Measurements from ENCODE around the gene FIBP. TPM values are rescaled to one million over a fixed set of nuclear protein-coding genes. Genes with fewer than 3 reads are reported as not detected.

FIBP gene
- total RNA-seq, 1 donor from 2014 or later = 77.8 TPM

DNA sequence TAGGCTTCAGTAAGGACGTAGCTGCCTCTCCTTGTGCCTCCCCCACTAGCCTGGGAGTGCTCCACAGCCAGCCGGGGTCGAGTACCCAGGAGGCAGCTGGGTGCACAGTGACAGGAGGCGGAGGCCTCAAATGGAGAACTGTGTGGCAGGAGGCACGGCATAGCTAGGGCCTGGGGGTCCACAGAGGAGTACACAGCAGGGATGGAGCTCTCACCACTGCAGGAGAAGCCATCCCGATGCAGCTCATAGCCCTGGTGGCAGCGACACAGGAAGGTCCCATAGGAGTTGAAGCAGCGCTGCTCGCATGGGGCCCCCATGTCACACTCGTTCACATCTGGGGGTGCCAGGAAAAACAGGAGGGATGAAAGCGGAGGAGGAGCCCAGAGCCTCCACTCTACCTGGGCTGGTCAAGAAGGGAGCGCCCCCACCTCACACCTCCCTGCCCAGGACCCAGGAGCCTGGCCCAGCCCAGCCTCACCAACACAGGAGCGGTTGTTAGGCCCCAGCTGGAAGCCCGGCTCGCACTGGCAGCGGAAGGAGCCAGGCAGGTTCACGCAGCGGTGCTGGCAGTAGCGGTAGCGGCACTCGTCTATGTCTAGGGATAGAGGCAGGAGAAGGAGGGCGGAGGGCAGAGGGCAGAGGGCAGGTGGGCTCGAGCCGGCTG, 18.5 kb downstream of the FIBP start:
- Mint-ChIP-seq H3K4me1 (ENCODE audit: low read depth) (peaks cover 7% of the 10 kb centered on the region), H3K36me3 (ENCODE audit: insufficient read depth) (peaks cover 8% of the 10 kb centered on the region), H3K4me3 (ENCODE audit: low read depth) (no peak overlapping the region), H3K9me3 (ENCODE audit: low read depth) (no peaks in the 10 kb centered on the region), H3K27ac (no peak overlapping the region), H3K27me3 (no peaks in the 10 kb centered on the region)
- no peak for TF ChIP-seq CTCF (IDR thresholded peaks at IDR 0.05; ENCODE audit: unreplicated experiment)
- no peak for DNase-seq (ENCODE audit: low spot score, unreplicated experiment)

- no peak overlapping the region for H3K4me3 Mint-ChIP-seq (ENCODE audit: low read depth)
- no peak for DNase-seq (ENCODE audit: low spot score, unreplicated experiment)
- peaks cover 9% of the 10 kb centered on the region for H3K36me3 Mint-ChIP-seq (ENCODE audit: insufficient read depth)
- no peaks in the 10 kb centered on the region for H3K27me3 Mint-ChIP-seq
- no peaks in the 10 kb centered on the region for H3K9me3 Mint-ChIP-seq (ENCODE audit: low read depth)
- H3K4me1 Mint-ChIP-seq (ENCODE audit: low read depth) = peaks cover 7% of the 10 kb centered on the region
- TF ChIP-seq CTCF (IDR thresholded peaks at IDR 0.05; ENCODE audit: unreplicated experiment) = no peak
- no peak overlapping the region for H3K27ac Mint-ChIP-seq
Observed at GRCh38 chr11:65868907-65869306, 19.4 kb downstream of the FIBP start.

- DNase-seq (ENCODE audit: low spot score, unreplicated experiment) = no peak
- peaks cover 5% of the 10 kb centered on the region for H3K4me1 Mint-ChIP-seq (ENCODE audit: low read depth)
- no peak overlapping the region for H3K27ac Mint-ChIP-seq
- no peak overlapping the region for H3K4me3 Mint-ChIP-seq (ENCODE audit: low read depth)
- H3K36me3 Mint-ChIP-seq (ENCODE audit: insufficient read depth) = peaks cover 9% of the 10 kb centered on the region
- H3K27me3 Mint-ChIP-seq = no peaks in the 10 kb centered on the region
- TF ChIP-seq CTCF (IDR thresholded peaks at IDR 0.05; ENCODE audit: unreplicated experiment) = no peak
- H3K9me3 Mint-ChIP-seq (ENCODE audit: low read depth) = no peaks in the 10 kb centered on the region
Observed at GRCh38 chr11:65868076-65868667, 20.1 kb downstream of the FIBP start.

DNA sequence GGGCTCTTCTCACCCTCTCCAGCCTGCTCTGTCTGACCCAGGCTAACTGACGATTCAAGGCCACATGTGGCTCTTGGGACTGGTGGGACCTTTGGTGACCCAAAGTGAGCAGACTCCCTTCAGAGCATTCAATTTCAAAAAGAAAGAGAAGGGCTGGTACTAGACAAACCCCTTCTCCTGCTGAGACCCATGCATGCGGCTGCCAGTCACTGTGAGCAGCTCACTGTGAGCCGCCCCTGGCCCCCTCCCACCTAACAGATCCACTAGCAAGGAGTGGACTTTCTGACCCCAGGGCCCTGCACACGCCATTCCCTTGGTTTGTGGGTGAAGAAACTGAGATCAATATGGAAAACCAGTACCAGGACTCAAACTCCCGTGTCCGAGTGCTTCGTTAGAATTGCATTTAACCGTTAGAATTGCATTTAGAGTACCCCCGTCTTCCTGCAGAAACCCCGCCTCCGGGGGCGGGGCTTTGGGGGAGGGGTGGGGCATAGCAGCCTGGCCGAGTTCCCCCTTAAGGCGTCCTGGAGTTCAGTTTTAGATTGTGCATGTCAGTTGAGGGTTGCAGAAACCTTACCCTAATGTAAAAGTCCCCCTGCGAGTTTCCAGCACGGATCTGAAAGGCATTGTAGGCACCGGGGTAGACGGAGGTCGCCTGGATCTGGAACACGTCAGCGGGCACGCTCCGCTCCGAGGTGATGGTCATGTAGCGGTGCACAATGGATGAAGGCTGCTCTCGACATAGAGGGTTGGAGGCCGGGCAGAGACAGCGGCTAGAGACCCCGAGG, 20.8 kb downstream of the FIBP start:
- H3K9me3 Mint-ChIP-seq (ENCODE audit: low read depth) = no peaks in the 10 kb centered on the region
- H3K36me3 Mint-ChIP-seq (ENCODE audit: insufficient read depth) = peaks cover 12% of the 10 kb centered on the region
- H3K27ac Mint-ChIP-seq = no peak overlapping the region
- no peak overlapping the region for H3K4me3 Mint-ChIP-seq (ENCODE audit: low read depth)
- H3K4me1 Mint-ChIP-seq (ENCODE audit: low read depth) = peaks cover 2% of the 10 kb centered on the region
- H3K27me3 Mint-ChIP-seq = no peaks in the 10 kb centered on the region
- no peak for TF ChIP-seq CTCF (IDR thresholded peaks at IDR 0.05; ENCODE audit: unreplicated experiment)
- DNase-seq (ENCODE audit: low spot score, unreplicated experiment) = no peak

- Mint-ChIP-seq H3K4me1 (ENCODE audit: low read depth) (no peaks in the 10 kb centered on the region), H3K27ac (no peak overlapping the region), H3K36me3 (ENCODE audit: insufficient read depth) (peaks cover 12% of the 10 kb centered on the region), H3K9me3 (ENCODE audit: low read depth) (no peaks in the 10 kb centered on the region), H3K4me3 (ENCODE audit: low read depth) (no peak overlapping the region), H3K27me3 (no peaks in the 10 kb centered on the region)
- DNase-seq (ENCODE audit: low spot score, unreplicated experiment) = no peak
- TF ChIP-seq CTCF (IDR thresholded peaks at IDR 0.05; ENCODE audit: unreplicated experiment) = no peak
Observed at GRCh38 chr11:65866509-65867283, 21.6 kb downstream of the FIBP start.
